HCT116 (cell line): ENCODE data around the gene ZBTB7B.

Experiments
- CTCF ChIP-seq, 3 experiments: fragments of 200-600 bp in 1 of 3; sonication (generic) in 1 of 3; IDR thresholded peaks in 2 of 3; conservative IDR thresholded peaks in 1 of 3; 2 replicates each; pipeline ENCODE4 v1.5.1; 2012 to 2017; ENCODE audit warnings: low read depth in 2 of 3, low read length in 2 of 3, antibody characterized with exemption in 1 of 3, borderline replicate concordance in 1 of 3, control low read depth in 1 of 3, mild to moderate bottlenecking in 1 of 3, mixed read lengths in 1 of 3, mixed run types in 1 of 3, moderate library complexity in 1 of 3; ENCODE audit not compliant: insufficient read depth in 1 of 3
- POLR2A ChIP-seq: IDR thresholded peaks from 2 replicates; pipeline ENCODE4 v1.7.0; 2011; ENCODE audit warnings: borderline replicate concordance; ENCODE audit not compliant: insufficient read depth, insufficient read length; ENCODE audit errors: extremely low read depth

- TF ChIP-seq POLR2A (no peak), CTCF (IDR thresholded peaks at IDR 0.05 in 2 of 3, conservative IDR thresholded peaks at IDR 0.05 in 1 of 3; ENCODE audit: borderline replicate concordance in 1 of 3, insufficient read depth in 1 of 3, low read depth in 2 of 3, low read length in 2 of 3) (peak; percentile 82 to 99 (median 98))
Observed at GRCh38 chr1:155061381-155062150, 59.0 kb downstream of the ZBTB7B start.
